ENCODE data around the gene CCNT2.

Gene CCNT2

DNA sequence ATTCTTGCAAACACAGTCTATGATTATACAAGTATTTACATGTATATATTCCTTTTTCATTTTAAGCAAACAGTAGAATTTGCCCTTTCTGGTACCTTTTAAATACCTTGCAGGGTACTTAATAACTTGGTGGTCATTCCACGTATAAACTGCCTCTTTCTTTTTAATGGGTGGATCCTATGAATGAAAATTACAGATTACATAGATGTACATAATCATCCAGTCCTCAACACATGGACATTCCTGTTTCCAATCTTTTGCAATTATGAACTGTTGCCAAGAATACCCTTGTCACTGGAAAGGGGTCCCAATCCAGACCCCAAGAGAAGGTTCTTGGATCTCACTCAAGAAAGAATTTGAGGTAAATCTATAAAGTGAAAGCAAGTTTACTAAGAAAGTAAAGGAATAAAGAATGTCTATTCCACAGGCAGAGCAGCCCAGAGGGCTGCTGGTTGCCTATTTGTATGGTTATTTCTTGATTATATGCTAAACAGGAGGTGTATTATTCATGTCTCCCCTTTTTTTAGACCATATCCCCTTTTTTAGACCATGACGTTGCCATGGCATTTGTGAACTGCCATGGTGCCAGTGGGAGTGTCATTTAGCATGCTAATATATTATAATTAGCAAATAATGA, 7.7 kb upstream of the CCNT2 start:
- no peaks in the 10 kb centered on the region for H3K9me3 ChIP-seq (ENCODE audit: insufficient read depth, low read depth, low read length)
- no peaks in the 10 kb centered on the region for H4K20me1 ChIP-seq (ENCODE audit: insufficient read depth, low read length, poor library complexity, severe bottlenecking)
- no peak overlapping the region for H3K4me2 ChIP-seq (ENCODE audit: low read depth, low read length, poor library complexity, severe bottlenecking)
- no peak overlapping the region for H3K4me3 ChIP-seq (ENCODE audit: low read length, poor library complexity, severe bottlenecking)
- no peak overlapping the region for H3K9ac ChIP-seq (ENCODE audit: low read depth, low read length, poor library complexity, severe bottlenecking)
- H3K36me3 ChIP-seq (ENCODE audit: insufficient read depth, low read length) = no peaks in the 10 kb centered on the region
- H3K4me1 ChIP-seq (ENCODE audit: insufficient read depth, low read length, poor library complexity, severe bottlenecking) = peaks cover 5% of the 10 kb centered on the region
- TF ChIP-seq, protein P1, sequence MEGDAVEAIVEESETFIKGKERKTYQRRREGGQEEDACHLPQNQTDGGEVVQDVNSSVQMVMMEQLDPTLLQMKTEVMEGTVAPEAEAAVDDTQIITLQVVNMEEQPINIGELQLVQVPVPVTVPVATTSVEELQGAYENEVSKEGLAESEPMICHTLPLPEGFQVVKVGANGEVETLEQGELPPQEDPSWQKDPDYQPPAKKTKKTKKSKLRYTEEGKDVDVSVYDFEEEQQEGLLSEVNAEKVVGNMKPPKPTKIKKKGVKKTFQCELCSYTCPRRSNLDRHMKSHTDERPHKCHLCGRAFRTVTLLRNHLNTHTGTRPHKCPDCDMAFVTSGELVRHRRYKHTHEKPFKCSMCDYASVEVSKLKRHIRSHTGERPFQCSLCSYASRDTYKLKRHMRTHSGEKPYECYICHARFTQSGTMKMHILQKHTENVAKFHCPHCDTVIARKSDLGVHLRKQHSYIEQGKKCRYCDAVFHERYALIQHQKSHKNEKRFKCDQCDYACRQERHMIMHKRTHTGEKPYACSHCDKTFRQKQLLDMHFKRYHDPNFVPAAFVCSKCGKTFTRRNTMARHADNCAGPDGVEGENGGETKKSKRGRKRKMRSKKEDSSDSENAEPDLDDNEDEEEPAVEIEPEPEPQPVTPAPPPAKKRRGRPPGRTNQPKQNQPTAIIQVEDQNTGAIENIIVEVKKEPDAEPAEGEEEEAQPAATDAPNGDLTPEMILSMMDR (conservative IDR thresholded peaks at IDR 0.05; ENCODE audit: low read length) = no peak
- no peak for TF ChIP-seq EZH2phosphoT487 (IDR thresholded peaks at IDR 0.05; ENCODE audit: borderline replicate concordance)
- H3K9me2 ChIP-seq (replicated peaks; ENCODE audit: low read depth, low read length) = no peaks in the 10 kb centered on the region
- H2AFZ ChIP-seq (ENCODE audit: low read length) = no peak overlapping the region
- H3F3A ChIP-seq (ENCODE audit: low read depth) = no peaks in the 10 kb centered on the region
- no peaks in the 10 kb centered on the region for H3K79me2 ChIP-seq (ENCODE audit: insufficient read depth, low read length)
- no peaks in the 10 kb centered on the region for H3K27me3 ChIP-seq (ENCODE audit: insufficient read depth, low read length, poor library complexity, severe bottlenecking)

DNA sequence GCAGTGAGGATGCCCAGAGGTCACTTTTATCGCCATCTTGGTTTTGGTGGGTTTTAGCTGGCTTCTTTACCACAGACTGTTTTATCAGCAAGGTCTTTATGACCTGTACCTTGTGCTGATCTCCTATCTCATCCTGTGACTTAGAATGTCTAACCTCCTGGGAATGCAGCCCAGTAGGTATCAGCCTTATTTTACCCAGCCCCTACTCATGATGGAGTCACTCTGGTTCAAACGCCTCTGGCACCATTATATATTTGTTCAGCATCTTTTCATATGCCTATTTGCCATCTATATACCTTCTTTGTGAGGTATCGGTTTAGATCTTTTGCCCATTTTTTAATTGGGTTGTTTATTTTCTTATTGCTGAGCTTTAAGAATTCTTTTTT, 7.2 kb upstream of the CCNT2 start:
- no peak overlapping the region for H3K4me2 ChIP-seq (ENCODE audit: low read depth, low read length, poor library complexity, severe bottlenecking)
- H3K9me2 ChIP-seq (replicated peaks; ENCODE audit: low read depth, low read length) = no peaks in the 10 kb centered on the region
- no peaks in the 10 kb centered on the region for H3F3A ChIP-seq (ENCODE audit: low read depth)
- no peak overlapping the region for H3K9ac ChIP-seq (ENCODE audit: low read depth, low read length, poor library complexity, severe bottlenecking)
- H2AFZ ChIP-seq (ENCODE audit: low read length) = no peak overlapping the region
- H3K79me2 ChIP-seq (ENCODE audit: insufficient read depth, low read length) = no peaks in the 10 kb centered on the region
- no peak overlapping the region for H3K4me3 ChIP-seq (ENCODE audit: low read length, poor library complexity, severe bottlenecking)
- no peaks in the 10 kb centered on the region for H3K9me3 ChIP-seq (ENCODE audit: insufficient read depth, low read depth, low read length)
- H4K20me1 ChIP-seq (ENCODE audit: insufficient read depth, low read length, poor library complexity, severe bottlenecking) = no peaks in the 10 kb centered on the region
- no peak for TF ChIP-seq EZH2phosphoT487 (IDR thresholded peaks at IDR 0.05; ENCODE audit: borderline replicate concordance)
- TF ChIP-seq, protein P1 (conservative IDR thresholded peaks at IDR 0.05; ENCODE audit: low read length) = no peak
- H3K36me3 ChIP-seq (ENCODE audit: insufficient read depth, low read length) = no peaks in the 10 kb centered on the region
- H3K27me3 ChIP-seq (ENCODE audit: insufficient read depth, low read length, poor library complexity, severe bottlenecking) = no peaks in the 10 kb centered on the region
- peaks cover 5% of the 10 kb centered on the region for H3K4me1 ChIP-seq (ENCODE audit: insufficient read depth, low read length, poor library complexity, severe bottlenecking)

DNA sequence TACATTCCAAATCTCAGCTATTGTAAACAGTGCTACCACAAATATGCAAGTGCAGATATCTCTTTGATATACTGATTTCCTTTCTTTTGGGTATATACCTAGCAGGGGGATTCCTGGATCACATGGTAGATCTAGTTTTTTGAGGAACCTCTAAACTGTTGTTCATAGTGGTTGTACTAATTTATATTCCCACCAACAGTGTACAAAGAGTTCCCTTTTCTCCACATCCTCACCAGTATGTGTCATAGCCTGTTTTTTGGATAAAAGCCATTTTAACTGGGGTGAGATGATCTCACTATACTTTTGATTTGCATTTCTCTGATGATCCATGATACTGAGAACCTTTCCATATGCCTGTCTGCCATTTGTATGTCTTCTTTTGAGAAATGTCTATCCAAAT, 6.3 kb upstream of the CCNT2 start:
- no peaks in the 10 kb centered on the region for H3F3A ChIP-seq (ENCODE audit: low read depth)
- H3K4me2 ChIP-seq (ENCODE audit: low read depth, low read length, poor library complexity, severe bottlenecking) = no peak overlapping the region
- no peaks in the 10 kb centered on the region for H3K9me3 ChIP-seq (ENCODE audit: insufficient read depth, low read depth, low read length)
- no peaks in the 10 kb centered on the region for H4K20me1 ChIP-seq (ENCODE audit: insufficient read depth, low read length, poor library complexity, severe bottlenecking)
- peaks cover 8% of the 10 kb centered on the region for H3K79me2 ChIP-seq (ENCODE audit: insufficient read depth, low read length)
- peaks cover 5% of the 10 kb centered on the region for H3K4me1 ChIP-seq (ENCODE audit: insufficient read depth, low read length, poor library complexity, severe bottlenecking)
- no peak for TF ChIP-seq EZH2phosphoT487 (IDR thresholded peaks at IDR 0.05; ENCODE audit: borderline replicate concordance)
- TF ChIP-seq, protein P1 (conservative IDR thresholded peaks at IDR 0.05; ENCODE audit: low read length) = no peak
- H3K9ac ChIP-seq (ENCODE audit: low read depth, low read length, poor library complexity, severe bottlenecking) = no peak overlapping the region
- no peak overlapping the region for H3K4me3 ChIP-seq (ENCODE audit: low read length, poor library complexity, severe bottlenecking)
- H3K27me3 ChIP-seq (ENCODE audit: insufficient read depth, low read length, poor library complexity, severe bottlenecking) = no peaks in the 10 kb centered on the region
- H3K9me2 ChIP-seq (replicated peaks; ENCODE audit: low read depth, low read length) = no peaks in the 10 kb centered on the region
- H2AFZ ChIP-seq (ENCODE audit: low read length) = no peak overlapping the region
- no peaks in the 10 kb centered on the region for H3K36me3 ChIP-seq (ENCODE audit: insufficient read depth, low read length)
